Activated T-cell treated with anti-CD3 and anti-CD28 coated beads, Interleukin-2, amount 50 U/mL, for 24 hours (primary cell): ENCODE results near the gene CALCB.

Source experiments
- DNase-seq: peaks from one replicate; pipeline ENCODE4 v3.0.0-alpha.2; 2020
- H3K27ac Mint-ChIP-seq: 2 replicates; pipeline ENCODE4 v1.8.0; 2020; ENCODE audit warnings: mild to moderate bottlenecking, mixed read lengths
- H3K27me3 Mint-ChIP-seq: 2 replicates; pipeline ENCODE4 v1.8.0; 2020; ENCODE audit warnings: mixed read lengths
- H3K36me3 Mint-ChIP-seq: 2 replicates; pipeline ENCODE4 v1.8.0; 2020; ENCODE audit warnings: low read depth, mixed read lengths
- H3K4me1 Mint-ChIP-seq: 2 replicates; pipeline ENCODE4 v1.8.0; 2020; ENCODE audit warnings: low read depth, mixed read lengths
- H3K4me3 Mint-ChIP-seq: 2 replicates; pipeline ENCODE4 v1.8.0; 2020; ENCODE audit warnings: mild to moderate bottlenecking, moderate library complexity, mixed read lengths
- H3K9me3 Mint-ChIP-seq: 2 replicates; pipeline ENCODE4 v1.8.0; 2020; ENCODE audit warnings: mixed read lengths

The CALCB gene

DNA sequence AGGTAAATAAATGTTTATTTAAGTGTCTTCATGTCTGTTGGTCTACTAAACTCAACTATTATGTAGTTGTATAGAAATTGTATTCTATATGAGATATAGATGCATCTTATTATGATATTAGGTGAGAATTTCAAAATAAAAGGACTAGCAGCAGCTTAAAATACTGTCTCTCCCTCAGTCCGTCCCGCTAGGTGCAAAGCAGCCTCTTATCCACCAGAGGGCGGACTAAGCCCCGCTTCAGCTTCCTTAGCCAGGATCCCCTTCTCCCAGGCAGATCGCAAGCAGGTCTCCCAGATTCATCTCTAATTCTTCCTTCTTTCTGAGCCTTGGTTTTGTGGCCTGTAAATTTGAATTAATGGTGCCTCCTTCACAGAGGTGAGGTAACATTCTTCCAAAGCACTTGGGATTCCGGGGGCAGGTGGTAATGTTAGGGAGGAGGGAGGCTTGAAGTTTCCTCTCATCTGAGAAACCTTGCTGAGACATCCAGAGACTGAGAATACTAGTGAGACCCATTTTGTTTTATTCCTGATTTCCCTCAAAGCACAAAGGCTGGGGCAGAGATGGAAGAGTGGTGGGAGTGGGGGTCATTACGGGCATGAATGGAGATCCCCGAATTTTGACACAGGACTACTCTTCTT is 27.8 kb downstream of the CALCB start:
- peaks cover 28% of the 10 kb centered on the region for H3K27me3 Mint-ChIP-seq
- peak; percentile 61 for DNase-seq
- peaks cover 2% of the 10 kb centered on the region for H3K4me1 Mint-ChIP-seq
- no peak overlapping the region for H3K4me3 Mint-ChIP-seq
- no peaks in the 10 kb centered on the region for H3K9me3 Mint-ChIP-seq
- H3K36me3 Mint-ChIP-seq: no peaks in the 10 kb centered on the region
- no peak overlapping the region for H3K27ac Mint-ChIP-seq

DNA sequence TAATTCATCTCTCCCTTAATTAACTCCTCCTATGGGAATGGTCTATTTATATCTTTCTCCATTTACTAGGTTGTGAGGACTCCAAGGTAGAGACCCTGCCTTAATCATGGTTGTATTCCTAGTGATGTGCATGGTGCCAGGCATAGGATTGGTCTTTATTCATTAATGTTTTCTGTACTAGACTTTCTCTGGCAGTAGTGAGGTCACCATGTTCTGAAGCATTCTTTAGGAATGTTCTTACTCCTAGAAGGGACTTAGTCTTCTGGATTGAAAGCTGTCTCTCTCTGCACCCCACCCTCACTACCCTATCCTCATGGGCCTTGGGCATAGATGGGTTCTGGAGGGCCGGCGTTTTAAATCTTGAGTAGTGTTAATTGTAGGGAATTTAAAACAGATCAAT is 30.8 kb downstream of the CALCB start:
- Mint-ChIP-seq H3K36me3 (no peaks in the 10 kb centered on the region), H3K9me3 (no peaks in the 10 kb centered on the region), H3K4me1 (peaks cover 2% of the 10 kb centered on the region), H3K4me3 (no peak overlapping the region), H3K27ac (no peak overlapping the region), H3K27me3 (peaks cover 9% of the 10 kb centered on the region)
- no peak for DNase-seq

DNA sequence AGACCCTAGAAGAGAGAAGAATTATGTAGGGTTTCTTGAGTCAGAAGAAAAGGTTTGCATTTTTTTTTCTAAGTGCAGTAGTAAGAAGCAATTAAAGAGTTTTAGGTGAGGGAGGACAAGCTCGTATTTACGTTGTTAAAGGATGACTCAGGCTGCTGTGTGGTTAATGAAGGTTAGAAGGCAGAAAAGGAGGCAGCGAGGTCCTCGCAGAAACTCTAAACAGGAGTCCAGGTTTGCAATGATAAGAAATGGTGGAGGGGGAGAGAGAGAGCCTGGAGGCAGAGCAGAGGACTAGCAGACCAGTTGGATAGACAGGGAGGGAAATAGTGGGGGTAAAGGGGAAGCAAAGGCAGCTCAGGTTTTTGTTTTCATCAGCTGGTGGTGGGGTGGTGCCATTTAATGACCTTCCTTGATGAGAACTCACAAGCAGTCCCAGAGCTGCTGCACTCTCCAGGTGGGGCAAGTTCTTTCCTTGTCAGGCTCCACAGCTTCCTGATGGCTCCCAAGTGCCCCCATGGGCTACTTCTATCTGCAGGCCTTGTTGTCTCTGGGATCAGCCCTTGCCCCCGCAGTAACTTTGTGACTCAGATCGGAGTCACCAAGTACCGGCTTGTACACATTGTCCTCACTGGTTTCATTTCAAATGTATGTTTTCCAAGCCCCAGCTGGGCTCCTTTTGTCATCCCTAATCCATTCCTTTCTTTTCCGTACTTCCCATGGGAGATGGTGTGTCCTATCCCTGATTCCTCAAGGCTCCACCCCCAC is 33.0 kb downstream of the CALCB start:
- Mint-ChIP-seq H3K4me3 (no peak overlapping the region), H3K27ac (no peak overlapping the region), H3K4me1 (no peaks in the 10 kb centered on the region), H3K27me3 (peaks cover 1% of the 10 kb centered on the region), H3K36me3 (no peaks in the 10 kb centered on the region), H3K9me3 (no peaks in the 10 kb centered on the region)
- DNase-seq: no peak

DNA sequence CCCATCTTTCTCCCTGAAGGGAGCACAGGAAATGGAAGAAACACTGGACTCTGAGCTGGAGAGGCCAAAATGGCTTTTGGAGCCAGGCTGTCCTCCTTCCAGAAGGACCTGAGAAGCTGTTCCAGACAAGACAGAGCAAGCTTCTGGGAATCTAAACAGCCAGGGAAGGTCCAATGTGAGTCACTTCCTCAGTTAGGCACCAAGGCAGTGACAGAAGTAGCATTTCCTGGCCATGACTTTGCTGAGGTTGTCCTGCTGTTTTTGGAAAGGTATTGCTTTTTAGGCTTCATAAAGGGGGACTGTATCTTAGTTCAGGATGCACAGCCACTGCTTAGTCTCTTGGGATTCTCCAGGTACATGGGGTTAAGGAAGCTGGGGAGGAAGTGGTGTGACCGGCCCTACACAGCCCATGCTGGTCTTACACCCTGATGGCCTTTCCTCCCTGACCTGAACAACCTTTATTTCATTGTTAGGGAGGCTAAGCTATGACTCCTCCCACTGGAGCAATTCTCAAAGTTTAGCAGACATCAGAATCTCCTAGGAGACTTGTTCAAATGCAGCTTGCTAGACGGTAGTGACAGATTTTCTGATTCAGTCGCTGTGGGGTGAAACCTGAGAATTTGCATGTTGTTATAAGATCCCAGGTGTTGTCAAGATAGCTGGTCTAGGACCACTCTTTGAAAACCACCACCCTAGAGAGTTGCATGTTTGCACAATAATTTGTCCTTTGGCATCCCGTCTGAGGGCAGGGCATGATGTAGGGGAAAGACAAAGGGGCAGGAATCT is 34.5 kb downstream of the CALCB start:
- Mint-ChIP-seq H3K27me3 (no peaks in the 10 kb centered on the region), H3K36me3 (no peaks in the 10 kb centered on the region), H3K4me1 (no peaks in the 10 kb centered on the region), H3K4me3 (no peak overlapping the region), H3K9me3 (no peaks in the 10 kb centered on the region), H3K27ac (no peak overlapping the region)
- DNase-seq: no peak

DNA sequence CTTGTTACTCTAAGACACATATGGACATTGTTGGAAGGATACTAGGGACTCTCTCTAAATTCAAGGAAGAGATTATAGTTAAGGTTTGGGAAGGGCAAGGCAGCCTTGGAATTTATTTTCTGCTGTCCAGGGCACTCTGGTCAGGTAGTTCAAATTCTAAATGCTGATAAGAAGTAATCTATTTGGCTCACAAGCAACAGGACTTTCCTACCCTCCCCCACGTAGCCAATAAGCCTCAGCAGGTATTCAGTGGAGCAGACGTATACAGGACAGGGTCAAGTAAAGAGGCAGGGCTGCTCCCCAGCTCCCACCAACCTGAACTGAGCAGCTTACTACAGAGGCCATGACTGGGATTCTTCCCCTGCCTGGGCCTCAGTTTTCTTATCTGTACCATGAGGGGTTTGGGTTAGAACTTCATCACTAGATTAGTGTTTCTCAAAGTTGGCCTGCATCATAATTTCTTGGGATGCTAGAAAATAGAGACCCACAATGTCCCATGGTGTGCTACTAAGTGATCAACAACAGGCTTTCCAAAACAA is 35.3 kb downstream of the CALCB start:
- no peak for DNase-seq
- peaks cover 3% of the 10 kb centered on the region for H3K4me1 Mint-ChIP-seq
- peaks cover 7% of the 10 kb centered on the region for H3K27me3 Mint-ChIP-seq
- no peak overlapping the region for H3K27ac Mint-ChIP-seq
- no peak overlapping the region for H3K4me3 Mint-ChIP-seq
- no peaks in the 10 kb centered on the region for H3K36me3 Mint-ChIP-seq
- H3K9me3 Mint-ChIP-seq: no peaks in the 10 kb centered on the region

DNA sequence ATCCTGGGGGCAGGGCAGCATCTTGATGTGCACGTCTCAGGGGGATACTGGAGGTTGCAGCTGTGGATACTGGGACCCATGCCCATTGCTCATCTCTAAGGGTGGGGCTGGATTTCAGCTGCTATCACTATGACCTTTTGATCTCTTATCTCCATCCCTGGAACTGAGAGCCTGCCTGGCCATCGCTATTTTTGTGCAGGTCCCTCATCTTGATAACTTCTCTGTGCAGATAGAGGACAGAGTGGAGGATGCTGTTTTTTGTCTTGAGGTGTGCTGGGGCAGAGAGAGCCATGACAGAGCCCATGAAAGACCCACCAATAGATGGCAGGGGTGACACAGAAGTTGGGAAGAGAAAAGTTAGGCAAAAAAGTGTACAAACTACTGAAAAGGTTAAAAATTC is 36.2 kb downstream of the CALCB start:
- Mint-ChIP-seq H3K27ac (no peak overlapping the region), H3K4me3 (no peak overlapping the region), H3K36me3 (no peaks in the 10 kb centered on the region), H3K27me3 (peaks cover 15% of the 10 kb centered on the region), H3K4me1 (peaks cover 9% of the 10 kb centered on the region), H3K9me3 (no peaks in the 10 kb centered on the region)
- no peak for DNase-seq

DNA sequence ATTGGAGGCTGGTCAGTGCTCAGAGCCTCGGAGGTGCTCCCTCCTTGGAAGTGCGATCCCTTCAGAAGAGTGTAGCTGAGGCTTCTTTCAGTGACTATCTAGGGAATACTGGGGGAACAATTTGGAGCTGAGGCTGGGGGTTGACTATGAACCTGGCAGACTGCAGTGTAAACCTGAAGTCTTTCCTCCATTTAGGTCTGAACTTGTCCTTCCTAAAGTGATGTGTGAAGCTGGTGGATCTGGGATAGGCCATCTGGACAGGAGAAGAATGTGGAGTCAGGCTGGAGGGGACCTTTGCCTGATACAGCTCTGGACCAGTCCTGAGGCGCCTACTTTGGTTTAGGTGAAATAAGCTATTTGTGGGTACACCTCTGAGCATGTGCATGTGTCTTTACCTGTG is 37.8 kb downstream of the CALCB start:
- Mint-ChIP-seq H3K27me3 (peaks cover 30% of the 10 kb centered on the region), H3K36me3 (no peaks in the 10 kb centered on the region), H3K27ac (no peak overlapping the region), H3K4me1 (peaks cover 15% of the 10 kb centered on the region), H3K4me3 (no peak overlapping the region), H3K9me3 (no peaks in the 10 kb centered on the region)
- DNase-seq: no peak

DNA sequence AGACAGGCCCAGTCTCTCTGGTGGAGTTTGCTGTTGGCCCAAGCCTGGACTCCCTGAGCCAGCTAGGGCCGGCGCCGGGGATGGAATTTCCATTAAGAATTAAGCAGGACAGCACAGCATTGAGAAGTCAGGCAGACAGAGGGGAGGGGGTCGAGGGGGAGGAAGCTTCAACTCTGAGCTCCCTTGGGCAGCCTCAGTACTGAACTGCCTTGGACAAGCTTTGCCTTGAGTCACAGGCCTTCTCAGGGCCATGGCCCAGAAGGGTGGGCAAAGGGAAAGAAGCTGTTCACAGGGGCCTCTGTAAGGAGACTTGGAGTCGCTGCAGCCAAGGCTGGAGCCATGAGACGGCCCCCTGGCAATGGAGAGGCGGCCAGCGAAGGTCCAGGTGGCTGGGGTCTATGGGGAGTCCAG is 38.7 kb downstream of the CALCB start:
- Mint-ChIP-seq H3K27me3 (peaks cover 36% of the 10 kb centered on the region), H3K27ac (no peak overlapping the region), H3K9me3 (no peaks in the 10 kb centered on the region), H3K4me3 (no peak overlapping the region), H3K36me3 (no peaks in the 10 kb centered on the region), H3K4me1 (peaks cover 15% of the 10 kb centered on the region)
- DNase-seq: no peak

DNA sequence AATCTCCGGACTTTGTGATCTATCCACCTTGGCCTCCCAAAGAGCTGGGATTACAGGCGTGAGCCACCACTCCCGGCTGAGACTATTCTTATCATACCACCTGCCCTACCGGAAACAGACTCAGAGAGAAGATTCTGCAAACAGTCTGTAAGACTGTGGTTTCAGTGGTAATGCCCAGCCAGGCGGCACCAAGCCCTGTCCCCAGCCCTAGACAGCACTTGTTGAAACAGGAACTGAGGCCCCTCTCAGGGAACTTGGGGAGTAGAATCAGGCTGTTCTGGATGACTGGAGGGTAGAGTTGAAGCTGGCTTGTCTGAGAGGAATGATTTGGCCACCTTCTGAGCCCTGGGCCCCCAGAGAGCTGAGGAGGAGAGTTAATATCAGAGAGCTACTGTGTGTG is 40.0 kb downstream of the CALCB start:
- DNase-seq: no peak
- no peak overlapping the region for H3K4me3 Mint-ChIP-seq
- H3K36me3 Mint-ChIP-seq: no peaks in the 10 kb centered on the region
- peaks cover 48% of the 10 kb centered on the region for H3K27me3 Mint-ChIP-seq
- no peak overlapping the region for H3K27ac Mint-ChIP-seq
- H3K9me3 Mint-ChIP-seq: no peaks in the 10 kb centered on the region
- H3K4me1 Mint-ChIP-seq: peaks cover 15% of the 10 kb centered on the region

DNA sequence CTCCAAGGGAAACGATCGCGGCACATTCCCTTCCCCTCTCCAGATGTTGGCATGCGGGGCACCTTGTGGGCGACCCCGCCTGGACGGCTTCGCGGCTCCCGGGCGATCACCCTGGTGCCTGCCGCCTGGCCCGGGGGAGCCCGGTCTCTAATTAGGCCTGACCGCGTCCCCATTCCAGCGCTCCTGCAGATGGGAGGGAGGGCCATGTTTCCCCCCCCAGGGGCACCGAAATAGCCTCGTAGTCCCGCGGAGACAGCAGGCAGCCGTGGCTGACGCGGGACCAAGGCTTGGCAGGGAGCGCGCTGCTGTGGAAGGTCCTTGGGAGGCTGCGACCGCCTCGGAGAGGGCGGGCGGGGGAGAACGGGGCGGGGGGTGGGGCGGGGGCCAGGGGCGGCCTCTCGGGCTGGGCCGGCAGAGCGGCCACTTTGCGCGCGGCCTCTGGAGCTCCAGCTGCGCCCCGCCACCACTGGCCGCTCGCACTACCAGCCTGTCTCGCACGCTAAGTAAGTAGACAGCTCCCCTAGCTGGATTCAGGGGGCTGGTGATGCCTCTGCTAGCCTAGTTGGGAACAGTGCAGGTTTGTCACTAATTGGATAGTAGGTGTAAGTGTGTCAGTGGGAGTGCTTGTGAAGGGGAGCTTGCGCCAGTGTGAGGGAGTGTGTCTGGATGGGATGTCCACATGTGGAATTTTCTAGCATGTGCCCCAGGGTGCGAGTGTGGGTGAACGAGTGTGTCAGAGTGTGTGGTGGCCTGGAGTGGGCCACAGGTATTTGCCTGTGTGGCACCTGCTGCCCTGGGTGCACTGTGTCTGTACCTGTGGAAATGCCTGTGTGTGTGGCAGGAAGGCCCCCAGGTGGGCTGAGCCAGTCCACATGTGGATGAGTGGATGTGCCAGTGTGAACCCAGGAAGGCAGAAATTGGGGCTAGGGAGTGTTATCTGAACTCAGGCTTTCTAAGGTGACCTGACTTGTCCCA is 41.4 kb downstream of the CALCB start, which contains the start of gene INSC:
Gene INSC, plus strand, starts transcription at position 423 of the 975 bp plus-strand sequence. CDS start 34,252 bp downstream, outside the sequence.
- no peak for DNase-seq
- no peaks in the 10 kb centered on the region for H3K9me3 Mint-ChIP-seq
- H3K4me3 Mint-ChIP-seq: no peak within 1 kb of the TSS
- no peak within 1 kb of the TSS for H3K27ac Mint-ChIP-seq
- no peaks in the 10 kb centered on the region for H3K36me3 Mint-ChIP-seq
- H3K27me3 Mint-ChIP-seq: peaks cover 60% of the 10 kb centered on the region
- peaks cover 17% of the 10 kb centered on the region for H3K4me1 Mint-ChIP-seq

DNA sequence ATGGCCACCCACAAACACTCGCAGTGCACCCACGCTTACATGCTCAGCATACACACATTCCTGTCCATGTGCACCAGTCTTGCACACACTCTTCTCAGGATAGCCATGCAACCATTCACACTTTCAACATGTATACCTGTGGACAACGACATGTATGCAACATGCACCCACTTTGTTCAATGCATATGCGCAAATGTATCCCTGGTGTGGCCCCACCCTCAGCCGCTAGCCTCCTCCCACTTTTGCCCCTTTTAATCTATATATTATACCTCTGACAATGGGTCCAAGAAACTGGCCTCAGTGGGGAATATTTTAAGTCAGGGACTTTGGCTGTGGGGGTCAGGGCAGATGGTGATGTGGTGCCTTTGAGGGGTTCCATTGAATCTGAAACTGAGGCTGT is 42.3 kb downstream of the CALCB start:
- Mint-ChIP-seq H3K4me3 (no peak overlapping the region), H3K27ac (no peak overlapping the region), H3K9me3 (no peaks in the 10 kb centered on the region), H3K4me1 (peaks cover 17% of the 10 kb centered on the region), H3K36me3 (no peaks in the 10 kb centered on the region), H3K27me3 (peaks cover 64% of the 10 kb centered on the region)
- no peak for DNase-seq

DNA sequence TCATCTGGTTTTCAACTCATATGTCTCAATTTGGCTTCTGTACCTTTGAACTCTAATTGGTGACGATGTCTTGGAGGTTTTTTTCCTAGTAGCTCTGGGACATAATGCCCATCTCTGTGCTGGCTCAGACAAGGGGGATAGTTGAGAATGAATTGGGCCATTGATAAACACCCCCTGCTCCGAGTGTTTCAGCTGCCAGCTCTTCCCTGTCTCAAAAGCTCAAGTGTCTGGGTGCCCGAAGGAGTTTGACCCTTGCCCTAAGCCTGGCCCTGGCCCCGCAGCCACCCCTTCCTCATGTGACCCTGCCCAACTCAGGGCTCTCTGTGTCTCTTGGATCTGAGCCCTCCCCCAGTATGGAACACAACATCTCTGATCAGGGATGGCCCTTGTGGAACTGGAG is 44.4 kb downstream of the CALCB start:
- no peak for DNase-seq
- Mint-ChIP-seq H3K9me3 (no peaks in the 10 kb centered on the region), H3K36me3 (no peaks in the 10 kb centered on the region), H3K4me3 (no peak overlapping the region), H3K27me3 (peaks cover 70% of the 10 kb centered on the region), H3K27ac (no peak overlapping the region), H3K4me1 (peaks cover 17% of the 10 kb centered on the region)

DNA sequence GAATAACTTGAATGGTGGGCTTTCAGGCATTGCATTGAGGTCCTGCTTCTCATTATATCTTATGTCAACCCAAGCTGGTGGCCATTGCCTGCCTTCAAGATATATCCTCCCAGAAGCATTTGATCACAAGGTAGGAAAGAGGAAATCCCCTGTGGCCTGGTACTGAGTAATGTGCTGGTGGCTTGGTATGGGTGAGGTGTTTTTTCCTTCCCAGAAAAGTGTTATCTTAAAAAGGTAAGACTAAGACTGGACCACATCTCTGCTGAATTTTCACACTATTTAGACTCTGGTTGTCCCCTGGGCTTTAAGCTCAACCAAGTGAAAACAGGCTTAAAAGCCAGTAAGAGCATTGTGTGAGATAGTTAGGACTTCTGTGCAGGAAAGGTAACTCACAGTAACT is 45.0 kb downstream of the CALCB start:
- DNase-seq: no peak
- Mint-ChIP-seq H3K27ac (no peak overlapping the region), H3K4me3 (no peak overlapping the region), H3K36me3 (no peaks in the 10 kb centered on the region), H3K27me3 (peaks cover 68% of the 10 kb centered on the region), H3K9me3 (no peaks in the 10 kb centered on the region), H3K4me1 (peaks cover 17% of the 10 kb centered on the region)

DNA sequence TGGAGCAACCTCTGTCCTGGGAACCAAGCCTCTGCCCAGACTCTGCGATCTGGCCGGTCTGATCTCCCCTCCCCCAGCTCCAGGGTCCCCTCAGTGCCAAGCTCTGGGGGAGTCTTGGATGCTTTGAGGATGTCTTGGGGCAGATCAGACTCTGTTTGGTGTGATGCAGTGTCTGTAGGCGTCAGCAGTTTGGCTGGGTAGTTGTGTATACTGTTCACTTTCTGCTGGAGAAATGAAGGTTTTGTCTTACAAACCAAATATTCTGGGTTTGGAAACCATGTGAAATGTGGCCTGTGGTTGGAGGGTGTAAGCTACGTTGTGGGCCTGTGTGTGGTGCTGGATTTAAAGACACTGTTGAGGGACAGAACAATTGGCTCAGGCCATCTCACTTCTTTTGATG is 46.0 kb downstream of the CALCB start:
- Mint-ChIP-seq H3K36me3 (no peaks in the 10 kb centered on the region), H3K27ac (no peak overlapping the region), H3K4me1 (peaks cover 9% of the 10 kb centered on the region), H3K4me3 (no peak overlapping the region), H3K27me3 (peaks cover 66% of the 10 kb centered on the region), H3K9me3 (no peaks in the 10 kb centered on the region)
- DNase-seq: no peak
